GM10248 (cell line): ENCODE results near the gene PARS2.

Experiments
- CTCF ChIA-PET: fragments of 300-600 bp; sonication (Branson Sonifier 250); formaldehyde crosslinking; extraction: SDS; loops from one replicate; lab custom pipeline; 2021; ENCODE audit warnings: antibody characterized with exemption; lab: Yijun Ruan, JAX
- POLR2A ChIA-PET: fragments of 350-650 bp; sonication (Branson Sonifier 250); formaldehyde crosslinking; extraction: SDS; loops from one replicate; lab custom pipeline; 2020; ENCODE audit warnings: antibody characterized with exemption; lab: Yijun Ruan, JAX
- DNase-seq: peaks from one replicate; pipeline ENCODE4 v3.0.0; 2012; ENCODE audit errors: extremely low spot score
- TF ChIP-seq, protein P1 (sequence below): IDR thresholded peaks from 2 replicates; pipeline ENCODE4 v1.5.1; 2012; ENCODE audit warnings: mild to moderate bottlenecking, low read depth; ENCODE audit errors: extremely low read depth, missing control alignments, control extremely low read depth

PARS2 gene

DNA sequence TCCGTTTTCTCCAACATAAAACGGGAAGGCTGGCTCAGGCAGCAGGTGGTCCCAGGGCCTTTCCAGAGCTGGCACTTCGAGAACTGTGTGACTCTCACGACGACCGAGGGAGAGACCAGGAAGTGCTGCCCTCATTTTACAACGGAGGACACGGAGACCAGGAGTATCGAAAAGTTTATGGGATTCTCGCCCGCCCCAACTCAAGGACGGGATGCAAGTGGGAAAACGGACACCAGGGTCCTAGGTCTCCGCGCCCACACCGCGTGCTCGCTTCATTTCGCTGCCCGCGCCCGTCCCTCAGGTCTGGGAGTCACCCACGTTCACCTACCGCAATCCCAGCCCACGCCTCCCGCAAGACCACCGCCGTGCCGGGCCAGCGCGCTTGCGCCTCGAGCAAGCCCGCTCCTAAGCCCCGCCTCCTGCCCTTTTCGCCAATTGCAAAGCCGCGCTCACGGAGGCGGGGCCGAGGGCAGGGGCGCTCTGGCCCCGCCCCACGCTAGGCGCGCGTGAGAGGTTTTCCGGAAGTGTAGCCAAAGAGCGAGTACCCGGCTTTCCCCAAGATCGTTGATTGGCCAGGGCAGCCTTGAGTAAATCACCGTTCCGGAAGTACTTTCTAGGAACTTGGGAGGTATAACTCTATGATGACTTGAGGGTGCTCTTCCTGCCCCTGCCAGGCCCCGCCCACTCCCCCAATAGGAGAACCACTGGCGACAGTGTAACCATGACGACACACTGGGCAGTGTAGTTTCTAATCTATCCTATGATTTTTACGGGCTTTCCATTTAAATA is at the start of gene PARS2:
TSS of gene PARS2 (minus strand) at position 391 of the 789 bp plus-strand sequence. CDS start 5,362 bp downstream, outside the sequence.
- DNase-seq: peak; percentile 98
- CTCF ChIA-PET: interaction anchor here (1.9 to 4.3 kb wide), 2 partner anchors 37 to 49 kb away, joined by 5 to 14 read pairs; partner anchors contain the start of genes TTC22 and TTC4
- POLR2A ChIA-PET: no interaction called here
- TF ChIP-seq, protein P1, sequence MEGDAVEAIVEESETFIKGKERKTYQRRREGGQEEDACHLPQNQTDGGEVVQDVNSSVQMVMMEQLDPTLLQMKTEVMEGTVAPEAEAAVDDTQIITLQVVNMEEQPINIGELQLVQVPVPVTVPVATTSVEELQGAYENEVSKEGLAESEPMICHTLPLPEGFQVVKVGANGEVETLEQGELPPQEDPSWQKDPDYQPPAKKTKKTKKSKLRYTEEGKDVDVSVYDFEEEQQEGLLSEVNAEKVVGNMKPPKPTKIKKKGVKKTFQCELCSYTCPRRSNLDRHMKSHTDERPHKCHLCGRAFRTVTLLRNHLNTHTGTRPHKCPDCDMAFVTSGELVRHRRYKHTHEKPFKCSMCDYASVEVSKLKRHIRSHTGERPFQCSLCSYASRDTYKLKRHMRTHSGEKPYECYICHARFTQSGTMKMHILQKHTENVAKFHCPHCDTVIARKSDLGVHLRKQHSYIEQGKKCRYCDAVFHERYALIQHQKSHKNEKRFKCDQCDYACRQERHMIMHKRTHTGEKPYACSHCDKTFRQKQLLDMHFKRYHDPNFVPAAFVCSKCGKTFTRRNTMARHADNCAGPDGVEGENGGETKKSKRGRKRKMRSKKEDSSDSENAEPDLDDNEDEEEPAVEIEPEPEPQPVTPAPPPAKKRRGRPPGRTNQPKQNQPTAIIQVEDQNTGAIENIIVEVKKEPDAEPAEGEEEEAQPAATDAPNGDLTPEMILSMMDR: no peak

DNA sequence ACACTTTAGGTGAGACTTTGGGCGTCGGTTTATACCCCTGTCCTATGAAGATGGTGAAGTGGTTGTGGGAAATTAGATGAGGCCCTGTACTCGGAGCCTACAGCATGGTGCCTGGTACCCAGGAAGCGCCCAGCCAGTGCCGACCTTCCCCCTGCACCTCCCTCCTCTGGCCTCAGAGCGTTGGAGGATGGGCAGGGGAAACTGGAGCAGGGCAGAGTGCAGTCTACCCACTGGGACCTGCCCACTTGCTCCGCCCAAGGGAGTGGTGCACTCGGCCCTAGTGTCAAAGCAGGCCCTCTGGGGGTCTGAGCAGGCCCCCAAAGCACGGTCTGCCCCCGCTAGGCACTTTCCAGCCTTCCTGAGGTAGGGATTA is 49.8 kb upstream of the PARS2 start:
- ChIA-PET POLR2A (no interaction called here), CTCF (interaction anchor here (1.1 to 5.4 kb wide), 3 partner anchors 9 to 142 kb away, joined by 3 to 45 read pairs (median 4); partner anchors contain the start of gene TTC22)
- no peak for DNase-seq
- TF ChIP-seq, protein P1: no peak

DNA sequence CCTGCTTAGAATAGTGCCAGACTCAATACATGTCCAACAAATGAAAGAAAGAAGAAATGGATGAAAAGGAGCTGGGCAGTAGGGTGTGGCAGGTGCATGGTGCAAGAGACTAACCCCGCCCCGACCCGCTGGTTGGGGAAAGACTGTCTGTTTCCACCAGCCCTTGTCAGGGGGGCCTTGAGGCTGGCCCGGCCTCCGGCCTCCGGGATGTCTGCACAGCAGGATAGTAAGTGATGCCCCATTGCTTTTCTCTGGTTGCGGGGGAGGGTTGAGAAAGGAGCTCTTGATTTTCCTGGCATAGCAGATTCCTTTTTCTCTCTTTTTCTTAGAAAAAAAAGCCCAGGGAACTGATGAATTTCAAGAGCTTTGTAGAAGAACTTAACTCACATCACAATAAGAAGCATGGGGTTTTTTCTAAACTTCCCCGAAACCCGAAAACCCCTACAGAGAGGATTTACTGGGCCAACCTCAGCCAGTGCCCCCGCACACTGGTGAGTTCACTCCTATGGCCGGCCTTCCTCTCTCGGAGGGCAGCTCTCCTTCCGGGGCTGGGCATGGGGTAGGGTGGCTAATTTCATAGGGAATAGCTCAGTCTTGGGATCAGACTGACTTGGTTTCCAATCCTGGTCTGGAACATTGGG is 49.3 kb upstream of the PARS2 start:
- CTCF ChIA-PET: interaction anchor here (1.2 to 5.4 kb wide), 2 partner anchors 13 to 141 kb away, joined by 4 to 45 read pairs; partner anchors contain the start of gene TTC22
- TF ChIP-seq, protein P1: no peak
- DNase-seq: no peak
- POLR2A ChIA-PET: no interaction called here

DNA sequence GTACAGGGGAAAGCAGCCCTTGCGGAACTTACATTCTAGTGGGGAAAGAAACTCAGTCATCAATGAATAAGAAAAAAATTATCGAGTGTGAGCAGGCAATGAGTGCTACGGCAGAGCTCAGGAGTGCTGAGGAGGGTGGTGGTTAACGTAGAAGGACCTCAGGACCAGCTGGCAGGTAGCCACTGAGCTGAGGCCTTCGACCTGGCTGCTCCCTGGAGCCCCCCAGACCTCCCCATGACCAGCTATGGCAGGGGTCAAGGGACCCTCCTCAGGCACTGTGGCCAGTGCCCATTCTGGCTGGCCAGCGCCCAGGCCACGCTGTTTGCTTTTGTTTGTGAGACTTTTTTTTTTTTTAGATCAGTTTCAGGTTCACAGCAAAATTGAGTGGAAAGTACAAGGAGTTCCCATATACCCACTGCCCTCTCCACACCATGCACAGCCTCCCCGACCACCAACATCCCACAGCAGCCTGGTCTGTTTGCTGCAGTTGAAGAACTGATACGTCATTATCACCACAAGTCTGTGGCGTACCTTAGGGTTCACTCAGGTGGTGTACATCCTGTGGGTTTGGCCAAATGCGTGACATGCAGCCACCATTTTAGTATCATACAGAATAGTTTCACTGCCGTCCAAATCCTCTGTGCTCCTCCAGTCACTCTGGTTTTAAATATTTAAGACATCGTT is 48.6 kb upstream of the PARS2 start:
- TF ChIP-seq, protein P1: no peak
- ChIA-PET CTCF (interaction anchor here (1.4 to 5.4 kb wide), 3 partner anchors 12 to 141 kb away, joined by 4 to 45 read pairs (median 14); partner anchors contain the start of gene TTC22), POLR2A (no interaction called here)
- no peak for DNase-seq

DNA sequence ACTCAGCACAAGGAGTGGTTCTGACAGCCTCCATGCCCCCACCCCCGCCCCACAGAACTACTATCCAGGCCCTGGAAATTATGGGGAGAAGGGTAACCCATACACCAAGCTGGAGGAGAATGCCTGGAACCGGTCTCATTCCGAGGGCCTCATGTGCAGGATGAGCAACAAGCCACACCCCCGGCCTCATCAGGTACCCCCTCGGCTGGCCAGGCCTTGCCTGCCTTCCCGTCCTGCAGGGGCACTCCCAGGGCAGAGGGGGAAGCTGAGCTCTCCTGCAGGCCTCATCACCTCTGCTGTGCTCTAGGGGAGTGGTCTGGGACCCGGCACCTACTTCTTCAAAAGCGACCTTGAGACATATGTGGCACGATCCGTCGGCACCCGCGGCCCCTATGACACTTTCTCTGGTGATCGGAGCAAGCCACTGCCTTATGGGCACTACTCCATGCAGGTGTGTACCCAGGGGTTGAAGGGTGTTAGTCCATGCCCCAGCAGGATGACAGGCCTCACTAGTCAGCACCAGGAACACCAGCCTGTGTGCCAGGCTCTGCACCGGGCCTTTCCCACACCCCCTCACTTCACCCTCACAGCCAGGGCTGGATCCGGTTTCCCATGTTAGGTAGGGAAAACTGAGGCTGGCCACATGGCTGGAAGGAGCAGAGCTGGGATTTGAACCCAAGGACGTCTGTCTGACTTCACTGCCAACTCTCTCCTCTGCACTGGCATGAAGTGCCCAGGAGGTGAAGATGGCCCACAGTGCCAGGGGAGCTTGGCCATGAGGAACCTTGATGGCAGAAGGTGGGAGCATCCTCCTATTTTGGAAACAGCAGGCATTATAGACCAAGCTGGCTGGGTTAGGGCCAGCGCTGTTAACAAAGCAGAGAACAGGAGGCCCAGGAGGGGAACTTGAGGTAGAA is 47.7 kb upstream of the PARS2 start:
- no peak for DNase-seq
- TF ChIP-seq, protein P1: no peak
- ChIA-PET CTCF (interaction anchor here (1.4 to 5.4 kb wide), 3 partner anchors 11 to 141 kb away, joined by 4 to 45 read pairs (median 14); partner anchors contain the start of gene TTC22), POLR2A (no interaction called here)
